HepG2 (cell line): ENCODE measurements around the gene MICAL3. TPM values are rescaled to one million over a fixed set of nuclear protein-coding genes. Genes with fewer than 3 reads are reported as not detected.
A peak's percentile ranks its signal among the peaks of the same experiment; 100 is the strongest.

Source experiments
- ATAC-seq: fragments of 200-7000 bp; cut with Tn5 transposase; 3 replicates; pipeline ENCODE4 v1.9.1; 2020; ENCODE audit warnings: mild to moderate bottlenecking, moderate library complexity
- BruUV-seq: library from RNA; stranded (reverse); fragments of 400-500 nt; replicated peaks from 2 replicates; lab custom pipeline; 2021; lab: Mats Ljungman, UMichigan
- CTCF ChIA-PET: fragments of 300-600 bp; formaldehyde crosslinking; extraction: SDS; loops from one replicate; lab custom pipeline; 2021; ENCODE audit warnings: low total read pairs, inconsistent platforms, low intra/inter-chr PET ratio; lab: Yijun Ruan, JAX
- POLR2A ChIA-PET: fragments of 350-600 bp; sonication (Branson Sonifier 250); formaldehyde crosslinking; loops from one replicate; lab custom pipeline; 2020; ENCODE audit warnings: antibody characterized with exemption, inconsistent platforms; lab: Yijun Ruan, JAX
- DNase-seq: peaks from one replicate; pipeline ENCODE4 v3.0.0-alpha.2; 2015; ENCODE audit warnings: low spot score
- FAIRE-seq: peaks from 3 replicates; lab custom pipeline; 2011; peaks lifted over from hg19 to GRCh38; lab: Jason Lieb, UNC
- H2AFZ ChIP-seq: one replicate; pipeline ENCODE4 v1.6.1; 2011; ENCODE audit warnings: low read length, inconsistent platforms
- H3K27ac ChIP-seq: fragments of 300-600 bp; 3 replicates; pipeline ENCODE4 v1.8.0; 2011; ENCODE audit warnings: mixed run types, mild to moderate bottlenecking, mixed read lengths, low read length, inconsistent platforms; ENCODE audit not compliant: insufficient read depth; ENCODE audit errors: extremely low read length
- H3K27me3 ChIP-seq, 2 experiments: fragments of 200-600 bp in 1 of 2; 2 replicates in 1 of 2; 3 replicates in 1 of 2; pipeline versions ENCODE4 v1.6.0 to v1.8.0; 2011; ENCODE audit warnings: low read length in 2 of 2, mild to moderate bottlenecking in 2 of 2, moderate library complexity in 2 of 2, inconsistent platforms in 1 of 2; ENCODE audit not compliant: insufficient read depth in 2 of 2, control insufficient read depth in 1 of 2
- H3K36me3 ChIP-seq, 2 experiments: fragments of 200-600 bp in 1 of 2; replicated peaks in 1 of 2; 2 replicates in 1 of 2; 3 replicates in 1 of 2; pipeline versions ENCODE4 v1.5.1 to v1.8.0; 2011; ENCODE audit warnings: low read length in 2 of 2, inconsistent platforms in 1 of 2; ENCODE audit not compliant: insufficient read depth in 2 of 2, control insufficient read depth in 1 of 2
- H3K4me1 ChIP-seq: 2 replicates; pipeline ENCODE4 v1.5.1; 2012; ENCODE audit warnings: low read length, inconsistent platforms; ENCODE audit not compliant: insufficient read depth
- H3K4me2 ChIP-seq: 2 replicates; pipeline ENCODE4 v1.6.0; 2011; ENCODE audit warnings: low read depth, low read length, inconsistent platforms
- H3K4me3 ChIP-seq, 3 experiments: fragments of 200-600 bp in 1 of 3; sonication (generic), shearing (Covaris generic) in 1 of 3; replicated peaks in 1 of 3; 2 replicates each; pipeline ENCODE4 v1.5.1; 2011 to 2016; ENCODE audit warnings: low read length in 3 of 3, inconsistent platforms in 2 of 3, low read depth in 2 of 3, mild to moderate bottlenecking in 2 of 3, control low read depth in 1 of 3, mixed read lengths in 1 of 3; ENCODE audit not compliant: insufficient read depth in 1 of 3
- H3K79me2 ChIP-seq: one replicate; pipeline ENCODE4 v1.6.1; 2011; ENCODE audit warnings: low read length, inconsistent platforms; ENCODE audit not compliant: insufficient read depth
- H3K9ac ChIP-seq: 2 replicates; pipeline ENCODE4 v1.6.0; 2011; ENCODE audit warnings: mild to moderate bottlenecking, low read depth, low read length, inconsistent platforms; ENCODE audit not compliant: insufficient read depth
- H3K9me3 ChIP-seq: 2 replicates; pipeline ENCODE4 v1.5.1; 2012; ENCODE audit warnings: mild to moderate bottlenecking, low read length
- H4K20me1 ChIP-seq: 2 replicates; pipeline ENCODE4 v1.6.0; 2011; ENCODE audit warnings: inconsistent platforms, mild to moderate bottlenecking, low read length, moderate library complexity; ENCODE audit not compliant: insufficient read depth
- BCL6 ChIP-seq: IDR thresholded peaks from 2 replicates; pipeline ENCODE4 v1.6.1; 2016; ENCODE audit warnings: missing genetic modification reagents, missing compliant biosample characterization
- KDM2A ChIP-seq: sonication (generic); formaldehyde crosslinking; IDR thresholded peaks from 2 replicates; pipeline ENCODE4 v1.4.0; 2020; ENCODE audit warnings: low read depth, missing genetic modification reagents, borderline replicate concordance
- SMC3 ChIP-seq: IDR thresholded peaks from 2 replicates; pipeline ENCODE4 v1.6.1; 2011; ENCODE audit warnings: low read length, improper control_type of control experiment
- WGBS: methylation state at CpG from one replicate; pipeline ENCODE4 v1.1.6; 2017; ENCODE audit warnings: low lambda C conversion rate; 5-methylcytosine and 5-hydroxymethylcytosine counted together
- in situ Hi-C: cut with HindIII; loops from 2 replicates; pipeline ENCODE4 v1.10.0; 2017; ENCODE audit warnings: low pct_unique_long_range_greater_than_20kb; ENCODE audit not compliant: extremely low pct_ligation_motif_present
- intact Hi-C: fragments of 100-400 bp; cut with micrococcal nuclease; formaldehyde crosslinking; loops from one replicate; pipeline ENCODE4 v1.10.0; 2022; ENCODE audit not compliant: unreplicated experiment
- polyA plus RNA-seq, 8 experiments: library from polyadenylated mRNA; depleted of rRNA in 3 of 8; stranded (reverse) in 7 of 8; unstranded in 1 of 8; fragments of >200 nt; fragmentation: Illumina TruSeq in 4 of 8; extraction: Trizol in 4 of 8; gene quantifications; 2 replicates each; pipeline versions ENCODE4 v1.2.1 to v1.2.3, GENCODE V29; 2011 to 2016; ENCODE audit warnings: low read depth in 4 of 8, missing spikeins in 1 of 8, mixed read lengths in 1 of 8; ENCODE audit not compliant: insufficient read depth in 1 of 8
- total RNA-seq, 5 experiments: library from RNA; depleted of rRNA; stranded (reverse); fragments of >200 nt; fragmentation: Illumina TruSeq; extraction: Trizol; gene quantifications; 2 replicates each; pipeline ENCODE4 v1.2.3, GENCODE V29; 2016; ENCODE audit warnings: low read depth in 1 of 5
- TF ChIP-seq, protein P1 (sequence below): sonication (generic); formaldehyde crosslinking; IDR thresholded peaks from 2 replicates; pipeline ENCODE4 v1.8.0; 2022; ENCODE audit warnings: missing genetic modification reagents, mild to moderate bottlenecking, moderate library complexity, borderline replicate concordance
- TF ChIP-seq, protein P2 (sequence below): sonication (generic); IDR thresholded peaks from 2 replicates; pipeline ENCODE4 v1.6.1; 2016; ENCODE audit warnings: low read depth, borderline replicate concordance
- TF ChIP-seq, protein P3 (sequence below): sonication (generic); formaldehyde crosslinking; IDR thresholded peaks from 2 replicates; pipeline ENCODE4 v1.5.0; 2020; ENCODE audit warnings: missing genetic modification reagents

Gene MICAL3
- total and polyA plus RNA-seq, 2 of the 13 experiments (the other 11 are each of a cell fraction or from before 2014, with no cell fraction given) = 5.3 to 12.5 TPM

DNA sequence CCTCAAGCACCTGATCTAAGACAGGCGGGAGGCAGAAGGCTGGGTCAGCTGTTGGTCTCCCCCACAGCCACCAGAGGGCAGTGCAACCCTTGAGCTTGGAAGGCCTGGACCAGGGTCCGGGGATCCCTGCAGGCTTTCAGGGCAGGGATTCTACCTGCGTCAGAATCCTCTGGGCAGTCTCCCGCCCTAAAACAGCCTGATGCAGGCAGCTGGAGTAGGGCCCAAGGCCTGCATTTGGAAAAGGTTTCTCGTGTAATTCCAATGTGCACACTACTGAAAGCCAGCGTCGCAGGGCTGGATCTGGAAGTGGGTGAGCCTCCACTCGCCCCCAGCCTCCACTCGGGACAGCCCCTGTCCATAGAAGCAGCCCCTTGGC lies 281.8 kb downstream of the MICAL3 start (continued):
- TF ChIP-seq, protein P1, sequence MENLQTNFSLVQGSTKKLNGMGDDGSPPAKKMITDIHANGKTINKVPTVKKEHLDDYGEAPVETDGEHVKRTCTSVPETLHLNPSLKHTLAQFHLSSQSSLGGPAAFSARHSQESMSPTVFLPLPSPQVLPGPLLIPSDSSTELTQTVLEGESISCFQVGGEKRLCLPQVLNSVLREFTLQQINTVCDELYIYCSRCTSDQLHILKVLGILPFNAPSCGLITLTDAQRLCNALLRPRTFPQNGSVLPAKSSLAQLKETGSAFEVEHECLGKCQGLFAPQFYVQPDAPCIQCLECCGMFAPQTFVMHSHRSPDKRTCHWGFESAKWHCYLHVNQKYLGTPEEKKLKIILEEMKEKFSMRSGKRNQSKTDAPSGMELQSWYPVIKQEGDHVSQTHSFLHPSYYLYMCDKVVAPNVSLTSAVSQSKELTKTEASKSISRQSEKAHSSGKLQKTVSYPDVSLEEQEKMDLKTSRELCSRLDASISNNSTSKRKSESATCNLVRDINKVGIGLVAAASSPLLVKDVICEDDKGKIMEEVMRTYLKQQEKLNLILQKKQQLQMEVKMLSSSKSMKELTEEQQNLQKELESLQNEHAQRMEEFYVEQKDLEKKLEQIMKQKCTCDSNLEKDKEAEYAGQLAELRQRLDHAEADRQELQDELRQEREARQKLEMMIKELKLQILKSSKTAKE (CRISPR knock-in tag) = no peak
- TF ChIP-seq, protein P2, sequence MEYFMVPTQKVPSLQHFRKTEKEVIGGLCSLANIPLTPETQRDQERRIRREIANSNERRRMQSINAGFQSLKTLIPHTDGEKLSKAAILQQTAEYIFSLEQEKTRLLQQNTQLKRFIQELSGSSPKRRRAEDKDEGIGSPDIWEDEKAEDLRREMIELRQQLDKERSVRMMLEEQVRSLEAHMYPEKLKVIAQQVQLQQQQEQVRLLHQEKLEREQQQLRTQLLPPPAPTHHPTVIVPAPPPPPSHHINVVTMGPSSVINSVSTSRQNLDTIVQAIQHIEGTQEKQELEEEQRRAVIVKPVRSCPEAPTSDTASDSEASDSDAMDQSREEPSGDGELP = peak; percentile 67; the same call in 1 of the 2 replicates
- TF ChIP-seq SMC3 (peak; percentile 79), BCL6 (CRISPR knock-in tag) (0 out of 2 replicates have a peak, but pooled peaks have one; percentile 4)

DNA sequence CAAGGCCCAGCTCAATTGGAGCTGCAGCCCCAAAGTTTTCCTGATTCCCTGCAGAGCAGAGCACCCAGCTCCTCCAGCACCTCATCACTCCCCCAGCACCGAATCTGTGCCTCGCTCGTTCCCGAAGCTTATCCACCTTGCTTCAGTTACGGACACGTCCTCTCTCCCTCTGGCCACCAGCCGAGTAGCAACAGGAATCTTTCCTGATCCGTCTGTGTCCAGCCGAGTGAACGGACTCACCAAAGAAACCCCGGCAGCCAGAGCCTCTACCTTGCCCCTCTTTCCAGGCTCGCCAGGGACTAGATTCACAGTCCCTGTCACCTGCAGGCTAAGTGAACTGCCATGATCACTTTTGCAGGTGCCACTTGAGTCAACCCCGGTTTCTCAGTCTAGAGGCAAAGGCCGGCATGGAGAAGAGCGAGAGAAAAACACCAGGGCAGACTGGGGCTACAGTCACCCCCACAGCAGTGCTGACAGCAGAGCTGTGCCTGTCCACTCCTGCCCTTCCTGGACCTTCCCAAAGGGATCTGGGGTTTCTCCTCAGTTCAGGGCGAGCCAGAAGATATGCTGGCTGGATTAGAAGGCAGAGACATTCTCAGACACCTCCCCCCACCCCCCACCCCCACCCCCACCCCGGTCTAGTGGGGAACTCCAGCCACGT lies 282.4 kb downstream of the MICAL3 start:
- DNase-seq (no peak), ATAC-seq (peak; percentile 40), FAIRE-seq (no peak)
- 71% methylated on average over 15 of the region's 18 CpGs for WGBS
- no peaks in the 10 kb centered on the region for H4K20me1 ChIP-seq
- no peak overlapping the region for H3K4me3 ChIP-seq
- in situ Hi-C loops = loop anchor here (5.0 kb wide), 1 partner anchor 40 kb away; no protein-coding TSS in a partner anchor
- H3K4me1 ChIP-seq = no peaks in the 10 kb centered on the region
- ChIA-PET CTCF (interaction anchor here (3.1 kb wide), 1 partner anchor 44 kb away, joined by 24 read pairs; no protein-coding TSS in a partner anchor), POLR2A (interaction anchor here (1.0 to 1.2 kb wide), 3 partner anchors 32 to 44 kb away, joined by 3 to 7 read pairs (median 3); partner anchors contain the start of gene BID)
- no peak overlapping the region for H2AFZ ChIP-seq
- no peaks in the 10 kb centered on the region for H3K9me3 ChIP-seq
- H3K79me2 ChIP-seq = no peaks in the 10 kb centered on the region
- H3K36me3 ChIP-seq = peaks cover 10 to 20% of the 10 kb centered on the region in 2 experiments; a peak in 4 of 5 replicates
- H3K4me2 ChIP-seq = no peak overlapping the region
- H3K27ac ChIP-seq = no peak overlapping the region
- TF ChIP-seq, protein P3, sequence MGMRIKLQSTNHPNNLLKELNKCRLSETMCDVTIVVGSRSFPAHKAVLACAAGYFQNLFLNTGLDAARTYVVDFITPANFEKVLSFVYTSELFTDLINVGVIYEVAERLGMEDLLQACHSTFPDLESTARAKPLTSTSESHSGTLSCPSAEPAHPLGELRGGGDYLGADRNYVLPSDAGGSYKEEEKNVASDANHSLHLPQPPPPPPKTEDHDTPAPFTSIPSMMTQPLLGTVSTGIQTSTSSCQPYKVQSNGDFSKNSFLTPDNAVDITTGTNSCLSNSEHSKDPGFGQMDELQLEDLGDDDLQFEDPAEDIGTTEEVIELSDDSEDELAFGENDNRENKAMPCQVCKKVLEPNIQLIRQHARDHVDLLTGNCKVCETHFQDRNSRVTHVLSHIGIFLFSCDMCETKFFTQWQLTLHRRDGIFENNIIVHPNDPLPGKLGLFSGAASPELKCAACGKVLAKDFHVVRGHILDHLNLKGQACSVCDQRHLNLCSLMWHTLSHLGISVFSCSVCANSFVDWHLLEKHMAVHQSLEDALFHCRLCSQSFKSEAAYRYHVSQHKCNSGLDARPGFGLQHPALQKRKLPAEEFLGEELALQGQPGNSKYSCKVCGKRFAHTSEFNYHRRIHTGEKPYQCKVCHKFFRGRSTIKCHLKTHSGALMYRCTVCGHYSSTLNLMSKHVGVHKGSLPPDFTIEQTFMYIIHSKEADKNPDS (CRISPR knock-in tag) = no peak
- TF ChIP-seq KDM2A (CRISPR knock-in tag) = 0 out of 2 replicates have a peak, but pooled peaks have one; percentile 1
- H3K9ac ChIP-seq = no peak overlapping the region
- no peaks in the 10 kb centered on the region for H3K27me3 ChIP-seq
- no TSS peak for BruUV-seq
- intact Hi-C loops = loop anchor here (1.0 to 5.0 kb wide), 3 partner anchors 44 to 335 kb away; partner anchors contain the start of gene PEX26
